HG02884 (cell line): ENCODE data around the gene FLVCR1.
"Not testable (repeated sequence)": the region's sequence is repeated elsewhere in the genome, so short reads cannot be mapped to it uniquely, and the experiment has no call there.

Experiments used
- ATAC-seq: cut with Tn5 transposase; IDR thresholded peaks from one replicate; pipeline ENCODE4 v1.9.1; 2021; ENCODE audit warnings: mild to moderate bottlenecking, moderate library complexity; ENCODE audit not compliant: unreplicated experiment

The FLVCR1 gene

DNA sequence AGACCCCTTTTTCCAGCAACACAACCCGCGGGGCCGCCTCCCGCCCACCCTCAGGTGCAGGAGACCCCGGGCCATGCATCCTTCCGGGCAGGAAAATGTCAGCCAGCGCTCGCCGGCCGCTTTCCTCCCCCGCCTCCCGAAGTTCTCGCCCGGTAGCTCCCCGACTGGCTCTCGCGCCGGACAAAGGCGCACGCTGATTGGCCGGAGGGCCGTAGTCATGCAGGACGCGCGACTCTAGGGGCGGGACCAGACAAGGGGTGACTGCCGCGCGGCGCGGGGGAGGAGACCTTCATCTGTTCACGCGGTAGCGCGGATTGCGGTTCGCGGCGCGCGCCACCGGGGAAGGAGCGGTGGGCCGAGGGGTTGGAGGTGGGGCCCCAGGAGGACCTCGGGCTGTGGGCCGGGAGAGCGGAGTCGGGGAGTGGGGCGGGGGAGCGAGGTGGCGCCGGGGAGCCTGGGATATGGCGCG lies at the start of gene FLVCR1:
TSS of gene FLVCR1 (plus strand) at position 284 of the 469 bp plus-strand sequence. CDS start at position 462, 178 bp downstream.
- ATAC-seq = peak; percentile 97

DNA sequence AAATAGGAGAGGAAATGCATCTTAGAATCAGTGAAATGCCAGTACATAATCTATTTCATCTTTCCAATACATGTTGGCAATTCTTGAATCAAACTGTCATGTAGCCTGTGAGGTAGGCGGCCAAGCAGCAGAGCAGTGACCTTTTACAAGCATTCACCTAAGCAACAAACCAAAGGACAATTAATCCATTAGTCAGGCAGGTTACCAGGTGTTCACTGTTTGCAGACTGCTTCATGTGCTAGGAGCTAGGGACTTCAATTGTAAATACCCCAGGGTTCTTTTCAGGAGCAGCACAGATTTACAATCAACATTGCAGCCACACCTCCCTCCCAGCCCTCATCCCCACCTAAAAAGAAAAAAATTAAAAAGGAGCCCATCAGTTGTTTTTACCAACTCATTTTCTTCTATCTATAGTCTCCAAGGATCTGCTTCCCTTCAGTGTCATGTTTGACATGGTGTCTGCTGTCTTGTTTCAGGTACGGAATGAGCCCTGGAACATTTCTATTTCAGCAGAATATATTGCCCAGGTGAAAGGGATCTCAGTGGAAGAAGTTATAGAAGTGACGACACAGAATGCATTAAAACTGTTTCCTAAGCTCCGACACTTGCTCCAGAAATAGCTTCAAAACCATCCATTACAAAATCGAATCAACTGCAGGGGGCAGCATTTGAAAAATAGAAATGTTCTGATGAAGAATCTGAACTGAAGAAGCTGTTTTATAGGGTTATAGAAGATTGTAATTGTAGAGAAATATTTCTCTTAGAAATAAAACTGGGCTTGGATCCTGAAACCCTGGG lies 43.3 kb upstream of the FLVCR1 start:
- no peak for ATAC-seq

DNA sequence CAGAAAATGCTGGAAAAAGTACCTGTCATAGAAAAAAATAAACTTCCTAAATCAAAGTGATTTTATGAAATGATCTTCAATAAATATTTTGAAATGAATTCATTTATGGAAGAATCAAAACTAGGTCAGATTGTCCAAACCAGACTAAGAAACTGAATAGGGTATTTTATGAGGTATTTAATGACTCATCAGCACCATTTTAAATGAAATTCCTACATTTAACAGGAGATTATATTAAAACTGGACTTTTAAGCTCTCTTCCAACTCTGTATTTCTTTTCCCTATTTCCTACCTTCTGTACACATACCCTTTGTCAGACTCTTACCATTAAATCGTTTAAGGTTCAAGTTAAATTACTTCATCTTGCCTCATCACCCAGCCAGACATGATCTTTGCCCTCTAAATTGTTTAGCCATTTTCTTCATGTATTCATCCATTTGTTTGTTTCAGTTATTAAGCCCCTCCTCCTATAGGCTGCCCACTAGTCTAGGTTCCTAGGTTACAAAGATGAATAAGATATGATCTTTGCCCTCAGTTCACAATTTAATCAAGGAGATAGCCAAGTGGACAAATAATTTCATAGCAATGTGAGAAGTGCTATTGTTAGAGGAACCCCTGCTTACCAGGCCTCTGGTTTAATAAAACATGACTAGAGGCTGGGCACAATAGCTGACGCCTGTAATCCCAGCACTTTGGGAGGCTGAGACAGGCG lies 41.4 kb upstream of the FLVCR1 start:
- no peak for ATAC-seq

DNA sequence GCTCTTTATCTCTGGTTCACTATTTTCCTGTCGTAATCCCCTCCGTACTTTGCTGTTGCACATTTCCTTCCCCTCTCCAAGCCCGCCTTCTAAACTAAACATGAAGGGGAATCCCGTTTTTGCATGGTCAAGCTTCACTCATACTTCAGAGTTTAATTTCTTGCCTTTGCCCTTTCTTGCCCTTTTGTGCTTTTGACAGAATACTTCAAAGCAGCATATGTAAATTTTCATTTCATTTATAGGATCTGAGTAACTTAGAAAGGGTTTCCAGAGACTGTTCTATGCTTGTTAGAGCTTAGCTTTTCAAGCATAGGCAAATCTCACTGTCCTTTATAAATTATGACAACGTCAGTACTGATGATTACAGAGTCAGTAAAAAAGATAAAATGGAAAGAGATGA lies 38.3 kb upstream of the FLVCR1 start:
- peak; percentile 64 for ATAC-seq

DNA sequence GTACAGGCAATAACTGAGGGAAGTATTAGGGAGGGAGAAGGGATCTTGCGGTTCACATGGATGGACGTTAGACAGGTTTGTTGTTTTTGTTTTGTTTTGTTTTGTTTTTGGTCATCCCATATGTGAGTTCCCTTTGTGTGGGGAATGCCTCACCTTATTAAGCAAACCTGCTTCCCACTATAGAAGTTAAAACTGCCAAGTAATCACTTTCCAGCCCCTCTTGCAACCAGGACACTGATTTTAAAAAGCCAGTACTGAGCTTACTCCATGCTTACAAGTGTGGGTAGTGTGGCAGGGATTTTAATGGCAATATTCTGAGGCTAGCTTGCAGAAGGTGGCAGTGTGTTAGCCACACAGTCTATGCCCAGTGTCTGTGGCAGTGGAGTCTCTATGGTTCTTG lies 37.1 kb upstream of the FLVCR1 start:
- no peak for ATAC-seq

DNA sequence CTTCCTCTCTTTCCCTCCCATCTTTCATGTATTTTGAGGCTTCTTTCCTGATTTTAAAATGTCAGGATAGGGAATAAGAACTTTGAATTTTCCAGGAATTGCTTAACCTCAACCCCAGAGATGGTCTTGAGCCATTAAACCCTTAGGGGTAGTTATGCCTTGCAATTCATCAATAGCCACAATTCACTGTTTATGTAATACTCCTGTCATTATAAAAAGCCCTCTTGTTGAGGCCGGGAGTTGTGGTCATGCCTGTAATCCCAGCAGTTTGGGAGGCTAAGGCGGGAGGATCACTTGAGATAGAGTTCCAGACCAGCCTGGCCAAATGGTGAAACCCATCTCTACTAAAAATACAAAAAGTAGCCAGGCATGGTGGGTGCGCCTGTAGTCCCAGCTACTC lies 35.1 kb upstream of the FLVCR1 start:
- no peak for ATAC-seq

DNA sequence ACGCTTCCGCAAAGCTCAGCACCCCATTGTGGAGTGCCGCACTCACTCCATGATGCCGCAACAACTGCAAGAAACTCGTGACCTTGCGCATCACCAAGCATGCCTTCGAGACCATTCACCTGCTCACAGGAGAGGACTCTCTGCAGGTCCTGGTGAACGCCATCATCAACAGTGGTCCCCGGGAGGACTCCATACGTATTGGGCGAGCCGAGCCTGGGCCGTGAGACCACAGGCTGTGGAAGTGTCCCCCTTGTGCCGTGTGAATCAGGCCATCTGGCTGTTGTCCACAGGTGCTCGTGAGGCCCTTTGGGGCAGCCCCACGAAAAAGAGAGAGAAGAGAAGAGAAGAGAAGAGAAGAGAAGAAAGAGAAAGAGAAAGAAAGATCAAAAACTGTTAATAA lies 33.9 kb upstream of the FLVCR1 start:
- no peak for ATAC-seq

DNA sequence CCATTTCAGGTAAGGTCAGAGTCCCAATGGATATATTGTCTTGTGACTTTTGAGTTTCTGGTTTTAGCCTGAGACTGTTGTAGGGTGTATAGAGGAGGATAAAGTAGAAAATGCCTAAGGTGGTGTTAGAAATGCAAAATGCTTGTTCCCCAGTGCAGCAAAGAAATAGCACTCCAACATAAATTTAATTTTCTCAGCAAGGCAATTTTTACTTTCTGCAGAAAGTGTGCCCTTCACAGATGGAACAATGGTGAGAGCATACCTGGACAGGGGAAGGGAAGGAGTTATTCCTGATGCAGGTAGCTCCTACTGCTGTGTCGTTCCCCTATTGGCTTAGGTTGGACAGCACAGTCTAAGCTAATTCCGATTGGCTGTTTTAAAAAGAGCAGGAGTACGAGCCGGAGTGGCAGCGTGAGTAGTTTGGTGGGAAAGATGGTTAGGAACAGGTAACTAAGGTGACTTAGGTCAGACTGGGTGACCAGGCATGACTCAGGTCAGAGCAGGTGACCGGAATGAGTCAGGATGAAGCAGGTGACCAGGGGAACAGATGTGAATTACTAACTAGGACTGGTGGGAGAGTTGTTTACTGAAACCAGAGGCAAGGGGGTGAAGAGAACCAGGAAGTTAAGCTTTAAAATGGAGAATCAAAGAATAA lies 32.1 kb upstream of the FLVCR1 start:
- ATAC-seq = no peak

DNA sequence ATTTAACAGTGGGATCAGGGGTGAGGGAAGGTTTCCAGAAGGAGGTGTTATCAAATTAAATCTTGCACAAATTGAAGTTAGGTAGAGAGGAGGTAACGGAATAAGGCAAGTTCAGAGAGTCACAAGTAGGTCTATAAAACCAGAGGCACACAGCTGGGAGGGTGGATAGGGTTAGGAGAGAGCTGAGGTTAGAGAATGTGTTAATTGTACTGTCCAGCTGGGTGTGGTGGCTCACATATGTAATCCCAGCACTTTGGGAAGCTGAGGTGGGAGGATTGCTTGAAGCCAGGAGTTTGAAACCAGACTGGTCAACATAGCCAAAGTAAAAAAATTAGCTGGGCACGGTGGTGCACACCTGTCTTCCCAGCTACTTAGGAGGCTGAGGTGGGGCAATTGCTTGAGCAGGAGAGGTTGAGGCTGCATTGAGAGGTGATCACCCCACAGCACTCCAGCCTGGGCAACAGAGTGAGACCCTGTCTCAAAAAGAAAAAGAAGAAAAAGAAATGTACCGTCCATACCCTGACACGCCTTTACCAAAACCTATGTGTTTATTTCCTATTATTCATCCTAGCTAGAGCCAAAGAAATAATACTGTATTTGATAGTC lies 30.8 kb upstream of the FLVCR1 start:
- ATAC-seq = no peak

DNA sequence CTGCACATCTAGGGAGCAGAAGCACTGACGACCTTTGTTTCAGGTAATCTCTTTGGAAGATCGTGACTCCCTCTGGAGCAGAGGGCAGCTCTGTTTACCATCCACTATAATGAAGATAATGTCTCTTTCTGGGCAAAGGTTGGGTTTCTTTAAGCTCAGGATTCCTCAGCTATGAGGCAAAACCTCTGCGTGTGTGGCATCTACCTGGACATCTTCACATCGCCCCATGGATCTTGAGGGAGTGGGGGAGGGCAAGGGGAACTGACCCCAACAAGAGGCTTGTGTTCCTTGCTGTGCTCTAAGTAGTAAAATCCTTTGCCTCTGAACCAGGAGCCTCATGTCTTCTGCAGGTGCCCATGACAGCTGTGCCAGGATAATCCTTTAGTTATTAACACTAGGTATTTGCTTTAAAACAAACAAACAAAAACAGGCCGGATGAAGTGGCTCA lies 30.2 kb upstream of the FLVCR1 start:
- no peak for ATAC-seq

DNA sequence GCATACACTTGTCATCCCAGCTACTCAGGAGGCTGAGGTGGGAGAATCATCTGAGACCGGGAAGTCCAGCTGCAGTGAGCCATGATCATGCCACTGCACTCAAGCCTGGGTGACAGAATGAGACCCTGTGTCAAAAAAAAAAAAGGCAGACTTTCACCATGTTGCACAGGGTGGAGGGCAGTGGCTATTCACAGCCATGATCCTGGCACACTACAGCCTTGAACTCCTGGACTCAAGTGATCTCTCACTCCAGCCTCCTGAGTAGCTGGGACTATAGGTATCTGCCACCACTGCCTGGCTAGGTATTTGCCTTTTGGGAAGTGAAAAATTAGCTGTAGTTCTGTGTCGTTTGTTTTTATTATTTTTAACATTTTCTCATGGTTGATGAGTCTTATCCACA lies 29.7 kb upstream of the FLVCR1 start:
- no peak for ATAC-seq

DNA sequence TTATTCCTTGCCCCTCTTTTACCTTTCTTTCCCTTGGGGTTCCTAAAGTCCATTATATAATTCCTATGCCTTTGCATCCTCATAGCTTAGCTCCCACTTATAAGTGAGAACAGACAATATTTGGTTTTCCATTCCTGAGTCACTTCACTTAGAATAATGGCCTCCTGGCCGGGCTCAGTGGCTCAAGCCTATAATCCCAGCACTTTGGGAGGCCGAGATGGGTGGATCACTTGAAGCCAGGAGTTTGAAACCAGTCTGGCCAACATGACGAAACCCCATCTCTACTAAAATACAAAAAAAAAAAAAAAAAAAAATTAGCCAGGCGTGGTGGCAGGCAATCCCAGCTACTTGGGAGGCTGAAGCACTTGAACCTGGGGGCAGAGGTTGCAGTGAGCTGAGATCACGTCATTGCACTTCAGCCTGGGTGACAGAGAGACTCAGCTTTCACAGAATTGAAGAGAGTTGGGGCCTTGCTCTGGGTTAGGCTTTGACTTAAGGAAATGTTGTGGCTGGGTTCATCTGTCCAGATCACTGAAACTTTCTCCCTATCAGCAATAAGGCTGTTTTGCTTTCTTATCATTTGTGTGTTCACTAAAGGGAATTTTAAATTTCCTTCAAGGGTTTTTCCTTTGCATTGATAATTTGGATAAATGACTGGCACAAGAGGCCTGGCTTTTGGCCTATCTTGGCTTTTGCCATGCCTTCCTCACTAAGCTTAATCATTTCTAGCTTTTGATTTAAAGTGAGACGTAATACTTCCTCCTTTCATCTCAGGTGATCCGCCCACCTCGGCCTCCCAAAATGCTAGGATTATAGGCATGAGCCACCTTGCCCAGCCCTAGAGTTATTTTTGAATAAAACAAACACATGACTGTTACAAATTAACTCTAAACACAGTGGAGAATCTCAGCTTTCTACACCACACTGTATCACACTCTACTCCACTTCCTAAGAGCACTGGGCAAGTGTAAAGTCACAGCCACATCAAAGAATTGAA lies 24.6 kb upstream of the FLVCR1 start:
- peak; percentile 68 for ATAC-seq

DNA sequence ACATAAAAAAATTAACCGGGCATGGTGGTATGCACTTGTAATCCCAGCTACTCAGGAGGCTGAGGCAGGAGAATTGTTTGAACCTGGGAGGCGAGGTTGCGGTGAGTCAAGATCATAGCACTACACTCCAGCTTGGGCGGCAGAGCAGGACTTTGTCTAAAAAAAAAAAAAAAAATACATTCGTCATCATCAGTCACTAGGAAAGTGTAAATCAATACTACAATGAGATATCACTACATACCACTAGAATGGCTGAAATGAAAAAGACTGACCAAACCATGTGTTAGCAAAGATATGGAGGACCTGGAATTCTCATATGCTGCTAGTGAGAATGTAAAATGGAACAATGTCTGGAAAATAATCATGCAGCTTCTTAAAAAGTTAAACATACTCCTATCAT lies 19.9 kb upstream of the FLVCR1 start:
- ATAC-seq = no peak

DNA sequence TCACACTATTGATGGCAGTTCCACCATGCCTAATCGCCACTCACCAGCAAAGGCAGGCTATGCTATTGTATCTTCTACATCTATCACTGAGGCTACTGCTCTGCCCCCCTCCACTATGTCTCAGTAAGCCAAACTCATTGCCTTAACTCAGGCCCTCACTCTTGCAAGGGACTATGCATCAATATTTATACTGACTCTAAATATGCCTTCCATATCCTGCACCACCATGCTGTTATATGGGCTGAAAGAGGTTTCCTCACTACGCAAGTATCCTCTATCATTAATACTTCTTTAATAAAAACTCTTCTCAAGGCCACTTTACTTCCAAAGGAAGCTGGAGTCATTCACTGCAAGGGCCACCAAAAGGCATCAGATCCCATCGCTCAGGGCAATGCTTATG lies 13.6 kb upstream of the FLVCR1 start:
- not testable (repeated sequence) for ATAC-seq

DNA sequence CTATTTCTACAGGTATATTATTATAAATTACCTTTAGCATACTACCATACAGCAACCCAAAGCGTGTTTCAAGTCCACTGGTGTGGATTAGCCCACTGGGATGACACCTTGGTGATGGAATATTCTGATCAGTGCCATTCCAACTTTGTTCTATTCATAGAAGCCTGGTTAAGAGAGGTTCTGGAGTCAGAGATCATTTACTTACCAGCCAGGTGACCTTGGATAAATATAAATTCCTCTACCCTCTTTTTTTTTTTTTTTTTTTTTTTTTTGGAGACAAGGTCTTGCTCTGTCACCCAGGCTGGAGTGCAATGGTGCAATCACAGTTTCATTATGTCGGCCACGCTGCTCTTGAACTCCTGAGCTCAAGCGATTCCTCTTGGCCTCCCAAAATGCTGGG lies 10.5 kb upstream of the FLVCR1 start, which contains the start of gene SPATA45:
TSS of gene SPATA45 (minus strand) at position 101 of the 400 bp plus-strand sequence. CDS start 11,500 bp downstream, outside the sequence.
- ATAC-seq = no peak

DNA sequence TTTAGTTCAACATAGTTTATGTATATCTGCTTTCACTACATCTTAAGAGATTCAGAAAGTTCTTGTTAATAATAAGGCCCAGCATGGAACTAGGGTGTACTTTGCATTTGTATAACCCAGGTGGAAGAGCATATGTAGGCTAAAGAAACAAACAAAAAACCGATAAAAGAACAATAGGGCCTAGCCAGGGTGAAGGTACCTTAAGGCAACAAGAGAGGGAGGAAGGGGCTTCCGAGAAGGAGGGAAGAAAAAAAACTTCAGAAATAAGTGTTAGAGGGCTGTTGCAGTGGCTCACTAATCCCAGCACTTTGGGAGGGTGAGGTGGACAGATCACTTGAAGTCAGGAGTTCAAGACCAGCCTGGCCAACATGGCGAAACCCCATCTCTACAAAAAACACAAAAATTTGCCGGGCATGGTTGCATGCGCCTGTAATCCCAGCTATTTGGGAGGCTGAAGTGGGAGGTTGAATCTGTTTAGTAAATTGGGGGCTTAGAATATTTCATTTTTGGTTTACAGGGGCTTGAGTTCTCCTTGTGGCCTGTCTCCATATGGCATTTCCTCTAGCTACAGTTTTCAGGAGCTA lies 5.9 kb upstream of the FLVCR1 start:
- no peak for ATAC-seq

DNA sequence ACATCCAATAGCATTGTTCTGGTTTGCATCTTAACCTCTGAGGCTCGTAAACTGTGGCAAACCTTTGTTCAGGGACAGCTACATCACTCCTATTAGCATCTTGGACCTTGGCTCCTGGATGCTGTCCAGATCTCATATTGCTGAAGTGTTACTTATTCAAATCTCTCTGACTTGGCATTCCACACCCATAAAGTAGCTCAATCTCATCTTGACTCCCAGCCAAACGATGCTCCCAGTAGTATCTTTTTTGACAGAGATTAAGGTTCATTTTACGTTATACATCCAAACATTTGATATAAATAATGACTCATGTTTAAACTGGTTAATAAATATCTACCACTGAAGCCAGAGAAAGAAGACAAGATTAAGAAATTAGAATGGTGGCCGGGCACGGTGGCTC lies 4.4 kb upstream of the FLVCR1 start:
- ATAC-seq = no peak

DNA sequence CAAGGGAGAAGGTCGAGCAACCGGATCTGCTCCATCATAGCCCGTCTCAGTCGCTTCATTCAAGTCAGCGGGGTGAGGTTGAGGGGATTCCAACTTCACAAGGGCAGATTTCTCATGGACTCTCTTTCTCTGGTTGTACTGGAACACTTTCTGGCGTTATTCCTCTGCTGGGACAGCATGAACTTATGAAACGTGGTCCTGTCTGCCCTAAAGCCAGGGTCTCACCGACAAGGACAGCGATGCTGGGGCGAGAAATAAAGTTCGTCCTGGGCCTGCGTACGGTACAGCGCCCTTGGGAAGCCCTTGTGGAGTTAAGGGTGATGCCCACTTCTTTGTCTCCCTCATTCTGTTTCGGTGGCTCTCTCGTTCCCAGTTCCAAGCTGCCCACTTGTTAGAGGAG lies 1.3 kb upstream of the FLVCR1 start:
- ATAC-seq = no peak

DNA sequence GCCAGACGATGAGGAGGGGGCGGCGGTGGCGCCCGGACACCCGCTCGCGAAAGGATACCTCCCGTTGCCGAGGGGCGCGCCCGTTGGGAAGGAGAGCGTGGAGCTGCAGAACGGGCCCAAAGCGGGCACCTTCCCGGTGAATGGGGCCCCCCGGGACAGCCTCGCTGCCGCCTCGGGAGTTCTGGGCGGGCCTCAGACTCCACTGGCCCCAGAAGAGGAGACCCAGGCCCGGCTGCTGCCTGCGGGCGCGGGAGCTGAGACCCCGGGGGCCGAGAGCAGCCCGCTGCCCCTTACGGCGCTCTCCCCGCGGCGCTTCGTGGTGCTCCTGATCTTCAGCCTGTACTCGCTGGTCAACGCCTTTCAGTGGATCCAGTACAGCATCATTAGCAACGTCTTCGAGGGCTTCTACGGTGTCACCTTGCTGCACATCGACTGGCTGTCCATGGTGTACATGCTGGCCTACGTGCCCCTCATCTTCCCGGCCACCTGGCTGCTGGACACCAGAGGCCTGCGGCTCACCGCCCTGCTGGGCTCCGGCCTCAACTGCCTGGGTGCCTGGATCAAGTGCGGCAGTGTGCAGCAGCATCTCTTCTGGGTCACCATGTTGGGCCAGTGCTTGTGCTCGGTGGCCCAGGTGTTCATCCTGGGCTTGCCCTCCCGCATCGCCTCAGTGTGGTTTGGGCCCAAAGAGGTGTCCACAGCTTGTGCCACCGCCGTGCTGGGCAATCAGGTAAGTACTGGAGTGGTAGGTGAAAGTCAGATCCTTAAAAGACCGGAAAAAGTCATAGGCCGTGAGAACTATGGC lies 588 bp downstream of the FLVCR1 start:
- ATAC-seq = peak; percentile 15
